Neural cell (in vitro differentiated cells): ENCODE data around the gene GRIN3A.

Experiments used
- CTCF ChIP-seq: fragments of 450-650 bp; IDR thresholded peaks from 2 replicates; pipeline ENCODE4 v1.5.1; 2014; ENCODE audit warnings: antibody characterized with exemption, mild to moderate bottlenecking, moderate library complexity; ENCODE audit not compliant: poor library complexity, severe bottlenecking
- EP300 ChIP-seq: fragments of 450-650 bp; conservative IDR thresholded peaks from 2 replicates; pipeline ENCODE4 v1.6.1; 2014; ENCODE audit warnings: antibody characterized with exemption, mild to moderate bottlenecking, moderate library complexity; ENCODE audit not compliant: poor library complexity, severe bottlenecking
- SMC3 ChIP-seq: fragments of 450-650 bp; conservative IDR thresholded peaks from 2 replicates; pipeline ENCODE4 v1.6.1; 2014; ENCODE audit warnings: antibody characterized with exemption, mild to moderate bottlenecking, moderate library complexity; ENCODE audit not compliant: poor library complexity

GRCh38 chr9:101582553-101582952 lies 155.9 kb downstream of the GRIN3A start:
- TF ChIP-seq CTCF (no peak), SMC3 (no peak), EP300 (no peak)
